K562 (cell line): ENCODE results near the gene LRRC25. TPM values are rescaled to one million over a fixed set of nuclear protein-coding genes. Genes with fewer than 3 reads are reported as not detected.

Experiments
- CBFA2T2 ChIP-seq: fragments of 450-650 bp; conservative IDR thresholded peaks from 2 replicates; pipeline ENCODE4 v1.6.1; 2017; ENCODE audit warnings: mild to moderate bottlenecking
- CBFB ChIP-seq: sonication (generic); formaldehyde crosslinking; IDR thresholded peaks from 2 replicates; pipeline ENCODE4 v1.4.0; 2020; ENCODE audit warnings: mild to moderate bottlenecking, missing genetic modification reagents
- CBX5 ChIP-seq: IDR thresholded peaks from 2 replicates; pipeline ENCODE4 v1.6.1; 2014; ENCODE audit warnings: low read depth, borderline replicate concordance
- EP300 ChIP-seq: IDR thresholded peaks from 2 replicates; pipeline ENCODE4 v1.6.1; 2012; ENCODE audit warnings: low read length, improper control_type of control experiment
- GABPB1 ChIP-seq: sonication (generic); formaldehyde crosslinking; IDR thresholded peaks from 2 replicates; pipeline ENCODE4 v1.8.0; 2022; ENCODE audit warnings: mild to moderate bottlenecking, missing genetic modification reagents
- OTX1 ChIP-seq: fragments of 450-650 bp; formaldehyde crosslinking; IDR thresholded peaks from 2 replicates; pipeline ENCODE4 v1.4.0; 2022; ENCODE audit warnings: mild to moderate bottlenecking
- TEAD2 ChIP-seq: fragments of 450-650 bp; IDR thresholded peaks from 2 replicates; pipeline ENCODE4 v1.6.1; 2016; ENCODE audit warnings: missing genetic modification characterization, control low read depth, missing compliant biosample characterization
- YY1 ChIP-seq, 3 experiments: IDR thresholded peaks; 2 replicates each; pipeline ENCODE4 v1.6.1; 2011; ENCODE audit warnings: low read length in 2 of 3, mild to moderate bottlenecking in 2 of 3, moderate library complexity in 2 of 3, borderline replicate concordance in 1 of 3, control low read depth in 1 of 3, low read depth in 1 of 3; ENCODE audit not compliant: insufficient read depth in 3 of 3, insufficient replicate concordance in 2 of 3, control insufficient read depth in 1 of 3, insufficient read length in 1 of 3; ENCODE audit errors: extremely low read depth in 1 of 3
- ZNF444 ChIP-seq: fragments of 250-450 bp; sonication (Bioruptor Pico); IDR thresholded peaks from 2 replicates; pipeline ENCODE4 v1.4.0; 2020; ENCODE audit warnings: mild to moderate bottlenecking, moderate library complexity
- ZNF77 ChIP-seq: fragments of 250-450 bp; sonication (Bioruptor Pico); IDR thresholded peaks from 2 replicates; pipeline ENCODE4 v1.5.0; 2020
- polyA plus RNA-seq, 8 experiments: library from polyadenylated mRNA; depleted of rRNA in 4 of 8; stranded (reverse) in 5 of 8; unstranded in 3 of 8; fragments of >200 nt; fragmentation: Nextera tagmentation in 2 of 8; fragmentation: Illumina TruSeq in 1 of 8; extraction: Ambion mirVana in 2 of 8; extraction: Trizol in 1 of 8; gene quantifications; 2 replicates each; pipeline versions ENCODE4 v1.2.1 to v1.2.3, GENCODE V29; 2011 to 2014; ENCODE audit warnings: inconsistent platforms in 1 of 8, missing spikeins in 1 of 8
- total RNA-seq, 7 experiments: library from RNA; depleted of rRNA in 6 of 7; stranded (reverse); fragments of >200 nt in 6 of 7; fragmentation: Illumina TruSeq in 2 of 7; extraction: Trizol in 2 of 7; gene quantifications; 2 replicates each; pipeline versions ENCODE4 v1.2.1 to v1.2.3, GENCODE V29; 2011 to 2021; ENCODE audit warnings: low replicate concordance in 1 of 7
- TF ChIP-seq, protein P1 (sequence below): fragments of 250-450 bp; sonication (Bioruptor Pico); IDR thresholded peaks from 2 replicates; pipeline ENCODE4 v1.5.0; 2020; ENCODE audit warnings: mild to moderate bottlenecking, borderline replicate concordance
- TF ChIP-seq, protein P2 (sequence below): fragments of 450-650 bp; IDR thresholded peaks from 2 replicates; pipeline ENCODE4 v1.6.1; 2016; ENCODE audit warnings: low read depth, mild to moderate bottlenecking, moderate library complexity
- TF ChIP-seq, protein P3 (sequence below): IDR thresholded peaks from 2 replicates; pipeline ENCODE4 v1.6.1; 2011; ENCODE audit not compliant: insufficient read length; ENCODE audit errors: extremely low read depth
- TF ChIP-seq, protein P4 (sequence below): sonication (generic); formaldehyde crosslinking; IDR thresholded peaks from 2 replicates; pipeline ENCODE4 v1.8.0; 2023; ENCODE audit warnings: missing genetic modification reagents, mild to moderate bottlenecking, borderline replicate concordance

LRRC25 gene
- total and polyA plus RNA-seq, 9 of the 15 experiments (the other 6 are each of a cell fraction or from before 2014, with no cell fraction given) = 0.07 to 0.36 (median 0.10) TPM; not detected in 3

DNA sequence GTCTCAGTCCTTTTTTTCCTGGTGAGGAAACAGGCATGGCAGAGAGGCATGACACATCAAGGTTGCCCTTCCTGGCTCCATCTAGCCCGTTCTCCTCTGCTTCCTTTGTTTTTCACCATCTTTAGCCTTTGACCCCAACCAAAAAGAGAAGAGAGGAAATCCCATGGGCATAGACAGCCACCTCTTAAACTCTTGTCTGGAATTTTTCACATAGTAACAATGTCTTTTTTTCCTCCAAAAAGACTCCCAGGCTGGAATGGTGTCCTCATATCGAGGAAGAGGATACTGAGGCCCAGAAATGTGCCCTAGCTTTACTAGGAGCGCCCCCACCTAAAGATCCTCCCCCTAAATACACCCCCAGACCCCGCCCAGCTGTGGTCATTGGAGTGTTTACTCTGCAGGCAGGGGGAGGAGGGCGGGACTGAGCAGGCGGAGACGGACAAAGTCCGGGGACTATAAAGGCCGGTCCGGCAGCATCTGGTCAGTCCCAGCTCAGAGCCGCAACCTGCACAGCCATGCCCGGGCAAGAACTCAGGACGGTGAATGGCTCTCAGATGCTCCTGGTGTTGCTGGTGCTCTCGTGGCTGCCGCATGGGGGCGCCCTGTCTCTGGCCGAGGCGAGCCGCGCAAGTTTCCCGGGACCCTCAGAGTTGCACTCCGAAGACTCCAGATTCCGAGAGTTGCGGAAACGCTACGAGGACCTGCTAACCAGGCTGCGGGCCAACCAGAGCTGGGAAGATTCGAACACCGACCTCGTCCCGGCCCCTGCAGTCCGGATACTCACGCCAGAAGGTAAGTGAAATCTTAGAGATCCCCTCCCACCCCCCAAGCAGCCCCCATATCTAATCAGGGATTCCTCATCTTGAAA, 11.5 kb downstream of the LRRC25 start, which contains the start of gene GDF15 (continued):
- TF ChIP-seq GABPB1 (peak; percentile 80), CBFB (CRISPR knock-in tag) (no peak), YY1 (IDR thresholded peaks at IDR 0.05; ENCODE audit: borderline replicate concordance in 1 of 3, control insufficient read depth in 1 of 3, extremely low read depth in 1 of 3, insufficient read depth in 3 of 3, insufficient read length in 1 of 3, insufficient replicate concordance in 2 of 3, low read depth in 1 of 3, low read length in 2 of 3) (peak in 2 of 3 experiments; percentile 59 to 73), ZNF444 (CRISPR knock-in tag) (no peak), CBFA2T2 (no peak), TEAD2 (tag) (0 out of 2 replicates have a peak, but pooled peaks have one; percentile 17), OTX1 (CRISPR knock-in tag) (0 out of 2 replicates have a peak, but pooled peaks have one; percentile 77), ZNF77 (CRISPR knock-in tag) (no peak), CBX5 (peak; percentile 77), EP300 (peak; percentile 68)
- TF ChIP-seq, protein P1, sequence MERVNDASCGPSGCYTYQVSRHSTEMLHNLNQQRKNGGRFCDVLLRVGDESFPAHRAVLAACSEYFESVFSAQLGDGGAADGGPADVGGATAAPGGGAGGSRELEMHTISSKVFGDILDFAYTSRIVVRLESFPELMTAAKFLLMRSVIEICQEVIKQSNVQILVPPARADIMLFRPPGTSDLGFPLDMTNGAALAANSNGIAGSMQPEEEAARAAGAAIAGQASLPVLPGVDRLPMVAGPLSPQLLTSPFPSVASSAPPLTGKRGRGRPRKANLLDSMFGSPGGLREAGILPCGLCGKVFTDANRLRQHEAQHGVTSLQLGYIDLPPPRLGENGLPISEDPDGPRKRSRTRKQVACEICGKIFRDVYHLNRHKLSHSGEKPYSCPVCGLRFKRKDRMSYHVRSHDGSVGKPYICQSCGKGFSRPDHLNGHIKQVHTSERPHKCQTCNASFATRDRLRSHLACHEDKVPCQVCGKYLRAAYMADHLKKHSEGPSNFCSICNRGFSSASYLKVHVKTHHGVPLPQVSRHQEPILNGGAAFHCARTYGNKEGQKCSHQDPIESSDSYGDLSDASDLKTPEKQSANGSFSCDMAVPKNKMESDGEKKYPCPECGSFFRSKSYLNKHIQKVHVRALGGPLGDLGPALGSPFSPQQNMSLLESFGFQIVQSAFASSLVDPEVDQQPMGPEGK (CRISPR knock-in tag) = no peak; the same call in 1 of the 2 replicates
- TF ChIP-seq, protein P2, sequence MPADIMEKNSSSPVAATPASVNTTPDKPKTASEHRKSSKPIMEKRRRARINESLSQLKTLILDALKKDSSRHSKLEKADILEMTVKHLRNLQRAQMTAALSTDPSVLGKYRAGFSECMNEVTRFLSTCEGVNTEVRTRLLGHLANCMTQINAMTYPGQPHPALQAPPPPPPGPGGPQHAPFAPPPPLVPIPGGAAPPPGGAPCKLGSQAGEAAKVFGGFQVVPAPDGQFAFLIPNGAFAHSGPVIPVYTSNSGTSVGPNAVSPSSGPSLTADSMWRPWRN = no peak
- TF ChIP-seq, protein P3, sequence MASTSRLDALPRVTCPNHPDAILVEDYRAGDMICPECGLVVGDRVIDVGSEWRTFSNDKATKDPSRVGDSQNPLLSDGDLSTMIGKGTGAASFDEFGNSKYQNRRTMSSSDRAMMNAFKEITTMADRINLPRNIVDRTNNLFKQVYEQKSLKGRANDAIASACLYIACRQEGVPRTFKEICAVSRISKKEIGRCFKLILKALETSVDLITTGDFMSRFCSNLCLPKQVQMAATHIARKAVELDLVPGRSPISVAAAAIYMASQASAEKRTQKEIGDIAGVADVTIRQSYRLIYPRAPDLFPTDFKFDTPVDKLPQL = peak; percentile 54
- TF ChIP-seq, protein P4, sequence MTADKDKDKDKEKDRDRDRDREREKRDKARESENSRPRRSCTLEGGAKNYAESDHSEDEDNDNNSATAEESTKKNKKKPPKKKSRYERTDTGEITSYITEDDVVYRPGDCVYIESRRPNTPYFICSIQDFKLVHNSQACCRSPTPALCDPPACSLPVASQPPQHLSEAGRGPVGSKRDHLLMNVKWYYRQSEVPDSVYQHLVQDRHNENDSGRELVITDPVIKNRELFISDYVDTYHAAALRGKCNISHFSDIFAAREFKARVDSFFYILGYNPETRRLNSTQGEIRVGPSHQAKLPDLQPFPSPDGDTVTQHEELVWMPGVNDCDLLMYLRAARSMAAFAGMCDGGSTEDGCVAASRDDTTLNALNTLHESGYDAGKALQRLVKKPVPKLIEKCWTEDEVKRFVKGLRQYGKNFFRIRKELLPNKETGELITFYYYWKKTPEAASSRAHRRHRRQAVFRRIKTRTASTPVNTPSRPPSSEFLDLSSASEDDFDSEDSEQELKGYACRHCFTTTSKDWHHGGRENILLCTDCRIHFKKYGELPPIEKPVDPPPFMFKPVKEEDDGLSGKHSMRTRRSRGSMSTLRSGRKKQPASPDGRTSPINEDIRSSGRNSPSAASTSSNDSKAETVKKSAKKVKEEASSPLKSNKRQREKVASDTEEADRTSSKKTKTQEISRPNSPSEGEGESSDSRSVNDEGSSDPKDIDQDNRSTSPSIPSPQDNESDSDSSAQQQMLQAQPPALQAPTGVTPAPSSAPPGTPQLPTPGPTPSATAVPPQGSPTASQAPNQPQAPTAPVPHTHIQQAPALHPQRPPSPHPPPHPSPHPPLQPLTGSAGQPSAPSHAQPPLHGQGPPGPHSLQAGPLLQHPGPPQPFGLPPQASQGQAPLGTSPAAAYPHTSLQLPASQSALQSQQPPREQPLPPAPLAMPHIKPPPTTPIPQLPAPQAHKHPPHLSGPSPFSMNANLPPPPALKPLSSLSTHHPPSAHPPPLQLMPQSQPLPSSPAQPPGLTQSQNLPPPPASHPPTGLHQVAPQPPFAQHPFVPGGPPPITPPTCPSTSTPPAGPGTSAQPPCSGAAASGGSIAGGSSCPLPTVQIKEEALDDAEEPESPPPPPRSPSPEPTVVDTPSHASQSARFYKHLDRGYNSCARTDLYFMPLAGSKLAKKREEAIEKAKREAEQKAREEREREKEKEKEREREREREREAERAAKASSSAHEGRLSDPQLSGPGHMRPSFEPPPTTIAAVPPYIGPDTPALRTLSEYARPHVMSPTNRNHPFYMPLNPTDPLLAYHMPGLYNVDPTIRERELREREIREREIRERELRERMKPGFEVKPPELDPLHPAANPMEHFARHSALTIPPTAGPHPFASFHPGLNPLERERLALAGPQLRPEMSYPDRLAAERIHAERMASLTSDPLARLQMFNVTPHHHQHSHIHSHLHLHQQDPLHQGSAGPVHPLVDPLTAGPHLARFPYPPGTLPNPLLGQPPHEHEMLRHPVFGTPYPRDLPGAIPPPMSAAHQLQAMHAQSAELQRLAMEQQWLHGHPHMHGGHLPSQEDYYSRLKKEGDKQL (CRISPR knock-in tag) = no peak
